ENCODE data around the gene KSR2. TPM values are rescaled to one million over a fixed set of nuclear protein-coding genes. Genes with fewer than 3 reads are reported as not detected.

KSR2 gene
- total and polyA plus RNA-seq, 4 donors = 0.09 to 1.8 (median 0.37) TPM

DNA sequence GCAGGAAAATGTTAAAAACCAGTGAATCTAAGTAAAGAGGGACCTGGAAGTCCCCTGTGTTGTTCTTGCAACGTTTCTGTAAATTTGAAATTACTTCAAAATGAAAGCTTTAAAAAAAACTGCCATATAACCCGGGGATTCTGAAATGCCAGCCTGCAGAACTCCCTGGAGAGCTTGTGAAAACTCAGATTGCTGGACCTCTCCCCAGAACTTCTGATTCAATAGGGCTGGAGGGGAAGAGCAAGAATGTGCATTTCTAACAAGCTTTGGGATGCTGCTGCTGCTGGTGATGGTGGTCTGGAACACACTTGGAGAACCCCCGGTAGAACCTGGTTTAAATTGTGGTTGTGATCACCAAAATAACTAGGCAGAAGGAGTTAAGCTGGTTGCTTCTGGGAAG lies 307.3 kb downstream of the KSR2 start:
- Histone ChIP-seq H3K9me3 (ENCODE audit: control insufficient read depth in 4 of 4, insufficient read depth in 3 of 4, low read length in 3 of 4) (peaks cover 0 to 1% (median 0%) of the 10 kb centered on the region in 4 donors), H3K36me3 (ENCODE audit: control insufficient read depth in 4 of 4, insufficient read depth in 4 of 4, low read length in 4 of 4) (no peaks in the 10 kb centered on the region), H3K4me3 (no peak overlapping the region), H3K4me1 (ENCODE audit: control insufficient read depth in 5 of 5, insufficient read depth in 5 of 5, low read length in 5 of 5) (no peaks in the 10 kb centered on the region), H3K9ac (ENCODE audit: insufficient read depth in 1 of 2, low read length in 2 of 2) (no peak overlapping the region), H3K27ac (ENCODE audit: low read depth in 1 of 2, low read length in 1 of 2) (no peak overlapping the region), H3K27me3 (ENCODE audit: control insufficient read depth in 3 of 3, insufficient read depth in 3 of 3, low read length in 2 of 3) (no peaks in the 10 kb centered on the region)
- WGBS, 2 donors = 62 to 64% methylated on average over 3 of the region's 3 CpGs
- DNase-seq (no peak), ATAC-seq (ENCODE audit: insufficient read depth, low FRiP score) (no peak)
- TF ChIP-seq, protein P1, sequence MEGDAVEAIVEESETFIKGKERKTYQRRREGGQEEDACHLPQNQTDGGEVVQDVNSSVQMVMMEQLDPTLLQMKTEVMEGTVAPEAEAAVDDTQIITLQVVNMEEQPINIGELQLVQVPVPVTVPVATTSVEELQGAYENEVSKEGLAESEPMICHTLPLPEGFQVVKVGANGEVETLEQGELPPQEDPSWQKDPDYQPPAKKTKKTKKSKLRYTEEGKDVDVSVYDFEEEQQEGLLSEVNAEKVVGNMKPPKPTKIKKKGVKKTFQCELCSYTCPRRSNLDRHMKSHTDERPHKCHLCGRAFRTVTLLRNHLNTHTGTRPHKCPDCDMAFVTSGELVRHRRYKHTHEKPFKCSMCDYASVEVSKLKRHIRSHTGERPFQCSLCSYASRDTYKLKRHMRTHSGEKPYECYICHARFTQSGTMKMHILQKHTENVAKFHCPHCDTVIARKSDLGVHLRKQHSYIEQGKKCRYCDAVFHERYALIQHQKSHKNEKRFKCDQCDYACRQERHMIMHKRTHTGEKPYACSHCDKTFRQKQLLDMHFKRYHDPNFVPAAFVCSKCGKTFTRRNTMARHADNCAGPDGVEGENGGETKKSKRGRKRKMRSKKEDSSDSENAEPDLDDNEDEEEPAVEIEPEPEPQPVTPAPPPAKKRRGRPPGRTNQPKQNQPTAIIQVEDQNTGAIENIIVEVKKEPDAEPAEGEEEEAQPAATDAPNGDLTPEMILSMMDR (IDR thresholded peaks at IDR 0.05; ENCODE audit: control extremely low read depth, extremely low read depth) = no peak

DNA sequence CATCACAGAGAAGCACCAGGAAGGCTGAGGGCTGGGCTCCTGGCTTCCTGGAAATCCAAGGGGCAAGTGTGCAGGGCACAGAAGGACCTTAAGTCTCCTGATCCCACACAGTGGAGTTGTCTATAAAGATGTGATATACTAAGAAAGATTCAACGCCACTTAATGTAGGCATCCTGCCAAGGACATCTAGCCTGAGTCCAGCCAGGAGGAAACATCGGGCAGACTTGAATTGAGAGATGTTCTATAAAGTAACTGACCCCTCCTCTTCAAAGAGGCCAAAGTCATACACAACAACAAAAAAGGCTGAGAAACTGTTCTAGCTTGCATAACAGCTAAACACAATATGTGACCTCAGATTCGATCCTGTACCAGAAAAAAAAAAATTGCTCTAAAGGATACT lies 307.9 kb downstream of the KSR2 start:
- Histone ChIP-seq H3K9me3 (ENCODE audit: control insufficient read depth in 4 of 4, insufficient read depth in 3 of 4, low read length in 3 of 4) (peaks cover 0 to 1% (median 0%) of the 10 kb centered on the region in 4 donors), H3K27me3 (ENCODE audit: control insufficient read depth in 3 of 3, insufficient read depth in 3 of 3, low read length in 2 of 3) (no peaks in the 10 kb centered on the region), H3K4me3 (no peak overlapping the region), H3K27ac (ENCODE audit: low read depth in 1 of 2, low read length in 1 of 2) (no peak overlapping the region), H3K36me3 (ENCODE audit: control insufficient read depth in 4 of 4, insufficient read depth in 4 of 4, low read length in 4 of 4) (no peaks in the 10 kb centered on the region), H3K9ac (ENCODE audit: insufficient read depth in 1 of 2, low read length in 2 of 2) (no peak overlapping the region), H3K4me1 (ENCODE audit: control insufficient read depth in 5 of 5, insufficient read depth in 5 of 5, low read length in 5 of 5) (no peaks in the 10 kb centered on the region)
- ATAC-seq (ENCODE audit: insufficient read depth, low FRiP score) = no peak
- TF ChIP-seq, protein P1 (IDR thresholded peaks at IDR 0.05; ENCODE audit: control extremely low read depth, extremely low read depth) = no peak
- 68 to 77% methylated on average over 3 of the region's 3 CpGs for WGBS, 2 donors
- DNase-seq = no peak

DNA sequence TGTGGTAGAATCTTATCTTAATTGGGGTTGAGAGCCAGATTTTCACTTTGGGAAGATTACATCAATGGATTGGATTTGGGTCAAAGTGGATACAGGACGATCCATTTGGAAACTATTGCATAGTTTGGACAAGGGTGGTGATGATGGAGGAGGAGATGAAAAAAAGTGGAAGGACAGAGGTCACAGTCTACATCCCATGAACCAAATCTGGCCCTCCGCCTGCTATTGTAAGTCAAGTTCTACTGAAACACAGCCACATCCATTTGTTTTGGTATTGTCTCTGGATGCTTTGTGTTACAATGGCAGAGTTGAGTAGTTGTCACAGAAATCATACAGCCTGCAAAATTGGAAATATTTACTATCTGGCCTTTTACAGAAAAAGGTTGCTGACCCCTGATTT lies 310.6 kb downstream of the KSR2 start:
- WGBS, 2 donors = 69 to 89% methylated on average over 2 of the region's 2 CpGs
- Histone ChIP-seq H3K27me3 (ENCODE audit: control insufficient read depth in 3 of 3, insufficient read depth in 3 of 3, low read length in 2 of 3) (no peaks in the 10 kb centered on the region), H3K9me3 (ENCODE audit: control insufficient read depth in 4 of 4, insufficient read depth in 3 of 4, low read length in 3 of 4) (peaks cover 0 to 1% (median 0%) of the 10 kb centered on the region in 4 donors), H3K4me1 (ENCODE audit: control insufficient read depth in 5 of 5, insufficient read depth in 5 of 5, low read length in 5 of 5) (no peaks in the 10 kb centered on the region), H3K4me3 (no peak overlapping the region), H3K36me3 (ENCODE audit: control insufficient read depth in 4 of 4, insufficient read depth in 4 of 4, low read length in 4 of 4) (no peaks in the 10 kb centered on the region), H3K9ac (ENCODE audit: insufficient read depth in 1 of 2, low read length in 2 of 2) (no peak overlapping the region), H3K27ac (ENCODE audit: low read depth in 1 of 2, low read length in 1 of 2) (no peak overlapping the region)
- no peak for ATAC-seq (ENCODE audit: insufficient read depth, low FRiP score)
- TF ChIP-seq, protein P1 (IDR thresholded peaks at IDR 0.05; ENCODE audit: control extremely low read depth, extremely low read depth) = no peak
- DNase-seq = no peak

DNA sequence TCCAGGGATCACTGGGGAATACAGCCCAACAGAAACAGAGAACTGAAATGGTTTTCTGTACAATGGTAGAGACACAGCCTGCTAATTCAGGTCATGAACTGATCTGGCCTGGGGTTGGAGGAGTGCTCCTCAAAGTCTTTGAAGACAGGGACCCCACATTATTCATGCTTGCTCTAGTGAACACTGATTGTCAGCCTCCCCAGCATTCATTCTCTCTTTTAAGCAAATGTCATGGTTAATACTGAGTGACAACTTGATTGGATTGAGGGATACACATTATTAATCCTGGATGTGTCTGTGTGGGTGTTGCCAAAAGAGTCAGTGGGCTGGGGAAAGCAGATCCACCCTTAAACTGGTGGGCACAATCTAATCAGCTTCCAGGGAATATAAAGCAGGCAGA lies 319.0 kb downstream of the KSR2 start:
- no peak for ATAC-seq (ENCODE audit: insufficient read depth, low FRiP score)
- H3K4me1 ChIP-seq (ENCODE audit: control insufficient read depth in 5 of 5, insufficient read depth in 5 of 5, low read length in 5 of 5) = no peaks in the 10 kb centered on the region
- peaks cover 0 to 13% (median 2%) of the 10 kb centered on the region in 4 donors for H3K9me3 ChIP-seq (ENCODE audit: control insufficient read depth in 4 of 4, insufficient read depth in 3 of 4, low read length in 3 of 4)

More for the DNA sequence above, 319.0 kb downstream of the KSR2 start:
- no peak for DNase-seq
- H3K27me3 ChIP-seq (ENCODE audit: control insufficient read depth in 3 of 3, insufficient read depth in 3 of 3, low read length in 2 of 3) = no peaks in the 10 kb centered on the region
- H3K4me3 ChIP-seq = no peak overlapping the region
- H3K27ac ChIP-seq (ENCODE audit: low read depth in 1 of 2, low read length in 1 of 2) = no peak overlapping the region
- TF ChIP-seq, protein P1 (IDR thresholded peaks at IDR 0.05; ENCODE audit: control extremely low read depth, extremely low read depth) = no peak
- no peaks in the 10 kb centered on the region for H3K36me3 ChIP-seq (ENCODE audit: control insufficient read depth in 4 of 4, insufficient read depth in 4 of 4, low read length in 4 of 4)
- H3K9ac ChIP-seq (ENCODE audit: insufficient read depth in 1 of 2, low read length in 2 of 2) = no peak overlapping the region
